Fibroblast of mammary gland (primary cell): ENCODE data around the gene CACFD1.

Experiments used
- DNase-seq: peaks from one replicate; pipeline ENCODE4 v3.0.0-alpha.2; 2010; ENCODE audit warnings: low read depth
- H3K4me3 ChIP-seq: 2 replicates; pipeline ENCODE4 v1.5.1; 2011; ENCODE audit warnings: low read depth, mild to moderate bottlenecking, low read length, moderate library complexity; ENCODE audit not compliant: control insufficient read depth
- TF ChIP-seq, protein P1 (sequence below): conservative IDR thresholded peaks from 2 replicates; pipeline ENCODE4 v1.5.1; 2011; ENCODE audit warnings: low read depth, low read length, inconsistent platforms; ENCODE audit not compliant: control insufficient read depth, insufficient read depth

The CACFD1 gene

GRCh38 chr9:133473743-133474142, 14.0 kb downstream of the CACFD1 start:
- TF ChIP-seq, protein P1, sequence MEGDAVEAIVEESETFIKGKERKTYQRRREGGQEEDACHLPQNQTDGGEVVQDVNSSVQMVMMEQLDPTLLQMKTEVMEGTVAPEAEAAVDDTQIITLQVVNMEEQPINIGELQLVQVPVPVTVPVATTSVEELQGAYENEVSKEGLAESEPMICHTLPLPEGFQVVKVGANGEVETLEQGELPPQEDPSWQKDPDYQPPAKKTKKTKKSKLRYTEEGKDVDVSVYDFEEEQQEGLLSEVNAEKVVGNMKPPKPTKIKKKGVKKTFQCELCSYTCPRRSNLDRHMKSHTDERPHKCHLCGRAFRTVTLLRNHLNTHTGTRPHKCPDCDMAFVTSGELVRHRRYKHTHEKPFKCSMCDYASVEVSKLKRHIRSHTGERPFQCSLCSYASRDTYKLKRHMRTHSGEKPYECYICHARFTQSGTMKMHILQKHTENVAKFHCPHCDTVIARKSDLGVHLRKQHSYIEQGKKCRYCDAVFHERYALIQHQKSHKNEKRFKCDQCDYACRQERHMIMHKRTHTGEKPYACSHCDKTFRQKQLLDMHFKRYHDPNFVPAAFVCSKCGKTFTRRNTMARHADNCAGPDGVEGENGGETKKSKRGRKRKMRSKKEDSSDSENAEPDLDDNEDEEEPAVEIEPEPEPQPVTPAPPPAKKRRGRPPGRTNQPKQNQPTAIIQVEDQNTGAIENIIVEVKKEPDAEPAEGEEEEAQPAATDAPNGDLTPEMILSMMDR = no peak
- H3K4me3 ChIP-seq = no peak overlapping the region
- DNase-seq = no peak

GRCh38 chr9:133474215-133474614, 14.4 kb downstream of the CACFD1 start:
- TF ChIP-seq, protein P1 = no peak
- no peak for DNase-seq
- no peak overlapping the region for H3K4me3 ChIP-seq

DNA sequence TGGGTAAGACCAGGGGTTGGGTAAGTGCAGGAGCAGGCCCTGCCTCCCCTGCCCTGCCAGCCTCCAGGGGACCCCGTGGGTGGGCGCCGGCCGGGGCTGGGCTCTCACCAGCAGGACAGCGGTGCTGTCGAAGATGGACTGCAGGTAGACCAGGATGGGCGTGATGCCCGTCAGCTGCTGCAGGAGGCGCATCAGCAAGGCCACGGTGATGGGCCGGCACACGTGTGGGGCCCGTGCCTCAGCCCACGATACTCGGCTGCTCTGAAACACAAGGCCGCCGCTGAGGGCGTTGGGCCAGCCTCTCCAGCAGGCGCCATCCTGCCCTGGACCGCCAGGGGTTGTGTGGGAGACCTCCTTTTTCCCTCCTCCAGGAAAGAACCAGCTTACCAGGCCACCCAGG, 15.1 kb downstream of the CACFD1 start:
- no peak for DNase-seq
- H3K4me3 ChIP-seq = no peak overlapping the region
- TF ChIP-seq, protein P1 = no peak

DNA sequence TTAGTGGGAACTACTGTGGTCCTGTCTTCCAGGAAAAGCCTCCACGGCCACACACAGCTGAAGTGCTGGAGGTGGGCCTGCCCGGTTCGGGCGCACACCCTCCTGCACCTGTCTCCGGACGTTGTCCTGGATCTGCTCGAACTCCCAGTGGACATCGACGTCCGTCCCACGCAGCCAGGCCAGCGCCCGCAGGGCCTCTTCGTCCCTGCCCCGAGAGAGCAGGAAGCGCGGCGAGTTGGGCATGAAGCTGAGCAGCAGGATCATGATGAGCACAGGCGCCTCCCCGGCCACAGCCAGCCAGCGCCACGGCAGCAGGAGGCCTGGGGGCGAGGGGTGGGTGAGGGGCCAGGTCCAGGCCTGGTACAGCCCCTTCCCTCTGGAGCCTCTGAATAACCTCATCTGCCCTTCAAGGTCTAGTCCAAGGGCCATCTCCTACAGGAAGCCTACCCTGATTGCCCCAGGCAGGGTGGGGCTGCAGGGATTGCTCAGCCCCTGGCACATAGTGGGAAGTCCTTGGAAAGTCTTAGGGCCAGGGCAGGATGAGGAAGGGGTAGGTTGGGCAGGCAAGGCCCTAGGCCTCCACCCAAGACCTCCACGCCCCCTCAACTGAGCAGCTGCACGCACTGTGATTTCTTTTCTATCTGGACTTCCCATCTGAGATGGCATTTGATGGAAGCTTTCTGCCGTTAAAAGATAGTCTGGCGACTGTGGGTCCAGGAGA, 15.7 kb downstream of the CACFD1 start:
- TF ChIP-seq, protein P1 = no peak
- no peak overlapping the region for H3K4me3 ChIP-seq
- no peak for DNase-seq

GRCh38 chr9:133476036-133476931, 16.5 kb downstream of the CACFD1 start:
- TF ChIP-seq, protein P1 = no peak
- DNase-seq = no peak
- no peak overlapping the region for H3K4me3 ChIP-seq

DNA sequence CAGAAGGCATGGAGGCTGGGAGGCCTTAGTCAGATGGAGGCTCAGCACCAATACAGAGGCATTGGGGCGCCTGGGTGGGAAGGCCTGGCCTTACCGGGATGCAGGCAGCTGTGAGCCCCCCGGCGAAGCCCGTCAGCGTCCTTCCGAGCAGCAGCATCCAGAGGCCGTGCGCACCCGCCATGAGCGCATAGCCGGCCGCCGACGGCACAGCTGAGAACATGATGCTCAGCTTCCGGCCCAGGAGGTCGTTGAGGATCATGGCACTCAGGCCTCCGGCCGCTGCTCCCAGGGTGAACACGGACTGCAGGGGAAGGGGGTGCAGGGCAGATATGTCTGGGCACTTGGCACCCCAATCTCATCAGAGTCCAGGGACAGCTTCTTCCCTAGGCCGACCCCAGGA, 17.2 kb downstream of the CACFD1 start:
- DNase-seq = no peak
- no peak overlapping the region for H3K4me3 ChIP-seq
- TF ChIP-seq, protein P1 = no peak
